CD4-positive, alpha-beta T cell (primary cell): ENCODE data around the gene DGKB. TPM values are rescaled to one million over a fixed set of nuclear protein-coding genes. Genes with fewer than 3 reads are reported as not detected.
"Not testable (repeated sequence)": the region's sequence is repeated elsewhere in the genome, so short reads cannot be mapped to it uniquely, and the experiment has no call there.

Experiments used
- ATAC-seq: fragments of 200-7000 bp; cut with Tn5 transposase; one replicate; pipeline ENCODE4 v1.10.0; 2022; ENCODE audit warnings: mild to moderate bottlenecking; ENCODE audit not compliant: poor library complexity
- CTCF ChIA-PET: fragments of 350-600 bp; sonication (Branson Sonifier 250); formaldehyde crosslinking; loops from one replicate; lab custom pipeline; 2021; ENCODE audit warnings: antibody characterized with exemption, inconsistent platforms; lab: Charles Lee
- POLR2A ChIA-PET: fragments of 350-600 bp; sonication (Branson Sonifier 250); formaldehyde crosslinking; loops from one replicate; lab custom pipeline; 2021; ENCODE audit warnings: antibody characterized with exemption, inconsistent platforms; lab: Charles Lee
- DNase-seq, 14 experiments: peaks; one replicate each; pipeline ENCODE4 v3.0.0-alpha.2; 2013 to 2020; ENCODE audit warnings: mixed read lengths in 2 of 14
- H3K27ac ChIP-seq, 2 donors: one replicate each; pipeline versions ENCODE4 v1.5.1 to v1.7.0; 2013; ENCODE audit warnings: low read length in 2 of 2, low read depth in 1 of 2, mild to moderate bottlenecking in 1 of 2
- H3K27me3 ChIP-seq, 2 experiments: 1 replicate in 1 of 2; 2 replicates in 1 of 2; pipeline versions ENCODE4 v1.6.1 to v1.7.0; 2013; ENCODE audit warnings: low read length in 2 of 2, control low read depth in 1 of 2, mild to moderate bottlenecking in 1 of 2, moderate library complexity in 1 of 2; ENCODE audit not compliant: insufficient read depth in 2 of 2, control insufficient read depth in 1 of 2
- H3K36me3 ChIP-seq: one replicate; pipeline ENCODE4 v1.6.1; 2013; ENCODE audit warnings: low read length, control low read depth; ENCODE audit not compliant: insufficient read depth
- H3K4me1 ChIP-seq: one replicate; pipeline ENCODE4 v1.6.1; 2013; ENCODE audit warnings: low read length, control low read depth; ENCODE audit not compliant: insufficient read depth
- H3K4me3 ChIP-seq: one replicate; pipeline ENCODE4 v1.5.1; 2013; ENCODE audit warnings: mild to moderate bottlenecking, low read length, moderate library complexity
- H3K9me3 ChIP-seq, 2 experiments: 1 replicate in 1 of 2; 2 replicates in 1 of 2; pipeline versions ENCODE4 v1.6.1 to v1.7.0; 2013; ENCODE audit warnings: low read length in 2 of 2, mild to moderate bottlenecking in 2 of 2, control low read depth in 1 of 2, moderate library complexity in 1 of 2; ENCODE audit not compliant: control insufficient read depth in 1 of 2, insufficient read depth in 1 of 2
- H3K27ac Mint-ChIP-seq: one replicate; pipeline ENCODE4 v1.8.0; 2020; ENCODE audit warnings: mixed read lengths
- H3K27me3 Mint-ChIP-seq: one replicate; pipeline ENCODE4 v1.8.0; 2021; ENCODE audit warnings: mixed read lengths
- H3K36me3 Mint-ChIP-seq: one replicate; pipeline ENCODE4 v1.8.0; 2021; ENCODE audit warnings: low read depth, mixed read lengths
- H3K4me1 Mint-ChIP-seq: one replicate; pipeline ENCODE4 v1.8.0; 2021; ENCODE audit warnings: low read depth, mixed read lengths
- H3K4me3 Mint-ChIP-seq: one replicate; pipeline ENCODE4 v1.8.0; 2020; ENCODE audit warnings: mild to moderate bottlenecking, mixed read lengths
- H3K9me3 Mint-ChIP-seq: one replicate; pipeline ENCODE4 v1.8.0; 2020; ENCODE audit warnings: mixed read lengths
- CTCF ChIP-seq: fragments of 200-600 bp; IDR thresholded peaks from one replicate; pipeline ENCODE4 v1.8.0; 2022; ENCODE audit warnings: antibody characterized with exemption, mild to moderate bottlenecking
- intact Hi-C, 2 experiments: fragments of 100-400 bp; cut with DNase I in 1 of 2; cut with micrococcal nuclease in 1 of 2; formaldehyde crosslinking; loops; one replicate each; pipeline versions ENCODE4 v1.15.1 to v1.9.0; 2023 to 2025; cut with DNase I, micrococcal nuclease
- total RNA-seq, 174 experiments: library from RNA in 2 of 174; stranded (reverse) in 2 of 174; gene quantifications; one replicate each; pipeline ENCODE4 v1.2.3 and lab custom pipeline; 2021 to 2026

DGKB gene
- total RNA-seq, 2 experiments from 2014 or later: not detected

GRCh38 chr7:14287398-14287797 is 615.2 kb downstream of the DGKB start:
- DNase-seq (no peak), ATAC-seq (no peak)
- Histone ChIP-seq H3K27me3 (no peaks in the 10 kb centered on the region), H3K4me3 (no peak overlapping the region), H3K27ac (no peak overlapping the region), H3K4me1 (no peaks in the 10 kb centered on the region), H3K36me3 (no peaks in the 10 kb centered on the region), H3K9me3 (peaks cover 0 to 3% of the 10 kb centered on the region in 2 experiments)
- no peaks in the 10 kb centered on the region for H3K9me3 Mint-ChIP-seq
- H3K27ac Mint-ChIP-seq: no peak overlapping the region
- H3K27me3 Mint-ChIP-seq: no peaks in the 10 kb centered on the region
- ChIA-PET CTCF (no interaction called here), POLR2A (no interaction called here)
- intact Hi-C loops: no loop called here
- no peaks in the 10 kb centered on the region for H3K36me3 Mint-ChIP-seq
- H3K4me3 Mint-ChIP-seq: no peak overlapping the region
- no peak for TF ChIP-seq CTCF
- H3K4me1 Mint-ChIP-seq: no peaks in the 10 kb centered on the region

- intact Hi-C loops: no loop called here
- Histone ChIP-seq H3K4me3 (no peak overlapping the region), H3K4me1 (no peaks in the 10 kb centered on the region), H3K27me3 (no peaks in the 10 kb centered on the region), H3K9me3 (peaks cover 0 to 3% of the 10 kb centered on the region in 2 experiments), H3K27ac (no peak overlapping the region), H3K36me3 (no peaks in the 10 kb centered on the region)
- Mint-ChIP-seq H3K4me3 (no peak overlapping the region), H3K27me3 (no peaks in the 10 kb centered on the region), H3K36me3 (no peaks in the 10 kb centered on the region), H3K27ac (no peak overlapping the region), H3K4me1 (no peaks in the 10 kb centered on the region), H3K9me3 (no peaks in the 10 kb centered on the region)
- CTCF ChIA-PET: no interaction called here
- ATAC-seq (no peak), DNase-seq (no peak)
- no peak for TF ChIP-seq CTCF
- POLR2A ChIA-PET: no interaction called here
Observed at GRCh38 chr7:14286036-14286435, 616.5 kb downstream of the DGKB start.

- H3K4me1 Mint-ChIP-seq, POLR2A ChIA-PET, H3K27ac Mint-ChIP-seq, H3K9me3 ChIP-seq, CTCF ChIA-PET, DNase-seq, H3K27me3 Mint-ChIP-seq, H3K4me3 ChIP-seq, H3K36me3 ChIP-seq, ATAC-seq, H3K4me1 ChIP-seq, H3K9me3 Mint-ChIP-seq, H3K4me3 Mint-ChIP-seq, intact Hi-C loops, H3K27me3 ChIP-seq, H3K27ac ChIP-seq, H3K36me3 Mint-ChIP-seq: not testable (repeated sequence)
Observed at GRCh38 chr7:14279065-14279871, 623.3 kb downstream of the DGKB start.

- Mint-ChIP-seq H3K9me3 (no peaks in the 10 kb centered on the region), H3K4me1 (no peaks in the 10 kb centered on the region), H3K36me3 (no peaks in the 10 kb centered on the region), H3K27ac (no peak overlapping the region), H3K4me3 (no peak overlapping the region), H3K27me3 (no peaks in the 10 kb centered on the region)
- Histone ChIP-seq H3K4me3 (no peak overlapping the region), H3K9me3 (peaks cover 0 to 4% of the 10 kb centered on the region in 2 experiments), H3K36me3 (no peaks in the 10 kb centered on the region), H3K27me3 (no peaks in the 10 kb centered on the region), H3K4me1 (no peaks in the 10 kb centered on the region), H3K27ac (no peak overlapping the region)
- intact Hi-C loops: no loop called here
- POLR2A ChIA-PET: no interaction called here
- TF ChIP-seq CTCF: no peak
- ATAC-seq (no peak), DNase-seq (no peak)
- CTCF ChIA-PET: no interaction called here
Observed at GRCh38 chr7:14275356-14275755, 627.2 kb downstream of the DGKB start.
